ENCODE data around the gene MGMT. TPM values are rescaled to one million over a fixed set of nuclear protein-coding genes. Genes with fewer than 3 reads are reported as not detected.

The MGMT gene
- total and polyA plus RNA-seq, 9 donors: 13.2 to 28.5 (median 15.8) TPM

DNA sequence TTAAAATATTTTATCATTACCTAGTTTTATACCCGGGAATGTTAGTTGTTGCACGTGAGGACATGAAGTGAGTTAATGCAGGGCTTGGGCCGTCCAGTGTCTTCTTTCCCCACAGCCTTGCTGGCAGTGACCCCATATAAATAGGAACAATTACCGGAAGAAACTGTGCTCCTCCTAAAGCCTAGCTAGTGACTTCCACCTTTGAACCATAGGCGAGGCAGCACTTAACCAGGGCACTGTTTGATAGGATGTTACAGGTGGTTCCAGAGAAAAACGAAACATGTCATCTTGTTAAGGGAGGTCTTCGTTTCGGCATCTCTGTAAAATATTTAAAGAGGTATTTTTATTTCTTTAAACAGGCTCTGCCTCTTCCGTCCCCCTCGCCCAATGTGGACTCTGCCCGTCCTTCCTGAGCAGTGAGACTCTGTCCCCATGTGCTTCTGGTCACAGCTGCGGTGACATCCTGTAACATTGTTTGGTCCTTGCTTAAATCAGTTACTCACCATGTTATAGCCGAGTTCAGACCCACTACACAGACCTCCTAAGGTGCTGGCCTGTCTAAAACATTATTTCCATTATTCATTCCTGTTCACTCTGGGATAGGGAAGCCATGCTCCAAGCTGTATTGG lies 145.6 kb downstream of the MGMT start:
- no peaks in the 10 kb centered on the region for H3K27me3 ChIP-seq (ENCODE audit: control insufficient read depth, insufficient read depth, low read length)
- H3K4me3 ChIP-seq (ENCODE audit: low read length): no peak overlapping the region
- no peaks in the 10 kb centered on the region for H3K36me3 ChIP-seq (ENCODE audit: control insufficient read depth, insufficient read depth, low read length)
- H3K27ac ChIP-seq (ENCODE audit: low read length): no peak overlapping the region
- 93% methylated on average over 7 of the region's 13 CpGs for WGBS (ENCODE audit: insufficient coverage)
- no peak for DNase-seq
- no peaks in the 10 kb centered on the region for H3K9me3 ChIP-seq (replicated peaks; ENCODE audit: control insufficient read depth, low read depth, low read length)
- H3K4me1 ChIP-seq (ENCODE audit: control insufficient read depth, insufficient read depth, low read length): peaks cover 13% of the 10 kb centered on the region

DNA sequence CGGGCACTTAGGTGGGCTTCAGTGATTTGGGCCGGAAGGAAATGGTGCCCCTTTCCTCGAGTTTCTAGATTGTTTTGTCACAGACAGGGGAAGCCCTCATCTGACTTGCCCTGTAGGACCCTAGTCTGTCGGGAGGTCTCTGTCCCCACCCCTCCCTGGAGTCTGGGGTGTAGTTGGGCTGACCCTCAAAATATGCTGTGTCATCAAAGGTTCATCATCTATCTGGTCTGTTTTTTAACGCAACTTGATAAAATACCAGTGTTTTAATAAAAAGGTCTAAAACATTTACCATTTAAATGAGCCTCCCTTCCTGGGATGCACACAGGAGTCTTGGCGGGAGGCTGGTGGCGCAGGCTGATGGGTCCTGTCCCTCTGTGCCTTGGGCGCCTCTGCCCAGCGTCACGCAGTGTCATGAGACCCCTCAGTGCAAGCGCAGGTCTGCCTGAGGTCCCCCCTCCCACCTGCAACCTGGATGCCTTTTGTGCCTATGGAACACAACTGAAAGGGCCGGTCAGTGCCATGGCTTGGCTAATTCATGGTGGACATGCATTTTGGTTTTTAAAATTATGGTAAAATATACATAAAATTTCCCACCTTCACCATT lies 146.4 kb downstream of the MGMT start:
- no peak for DNase-seq
- H3K27me3 ChIP-seq (ENCODE audit: control insufficient read depth, insufficient read depth, low read length): no peaks in the 10 kb centered on the region
- H3K4me1 ChIP-seq (ENCODE audit: control insufficient read depth, insufficient read depth, low read length): peaks cover 13% of the 10 kb centered on the region
- 96% methylated on average over 9 of the region's 12 CpGs for WGBS (ENCODE audit: insufficient coverage)
- H3K4me3 ChIP-seq (ENCODE audit: low read length): no peak overlapping the region
- H3K27ac ChIP-seq (ENCODE audit: low read length): peak overlapping the region; percentile 35
- H3K36me3 ChIP-seq (ENCODE audit: control insufficient read depth, insufficient read depth, low read length): no peaks in the 10 kb centered on the region
- no peaks in the 10 kb centered on the region for H3K9me3 ChIP-seq (replicated peaks; ENCODE audit: control insufficient read depth, low read depth, low read length)

DNA sequence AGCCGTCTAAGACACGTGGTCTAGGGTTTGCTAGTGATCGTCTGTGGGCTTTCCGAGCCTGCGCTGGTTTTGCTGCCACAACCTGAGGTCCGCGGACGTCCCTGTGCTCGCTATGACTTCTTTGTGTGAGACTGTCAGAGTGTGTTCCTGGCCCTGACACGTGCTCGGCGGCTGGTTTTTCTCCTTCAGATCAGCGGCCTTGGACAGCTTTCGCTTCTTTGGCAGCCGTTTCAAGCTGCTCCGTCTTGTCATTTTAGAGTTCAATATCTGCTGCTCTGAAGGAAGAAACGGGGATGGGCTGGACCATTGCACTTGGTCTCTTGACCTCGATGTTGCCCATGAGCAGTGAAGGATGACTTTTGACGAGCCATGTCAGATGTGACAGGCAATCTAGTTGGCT lies 147.3 kb downstream of the MGMT start:
- Histone ChIP-seq H3K4me3 (ENCODE audit: low read length) (no peak overlapping the region), H3K4me1 (ENCODE audit: control insufficient read depth, insufficient read depth, low read length) (peaks cover 13% of the 10 kb centered on the region), H3K27me3 (ENCODE audit: control insufficient read depth, insufficient read depth, low read length) (no peaks in the 10 kb centered on the region), H3K27ac (ENCODE audit: low read length) (no peak overlapping the region), H3K36me3 (ENCODE audit: control insufficient read depth, insufficient read depth, low read length) (no peaks in the 10 kb centered on the region), H3K9me3 (replicated peaks; ENCODE audit: control insufficient read depth, low read depth, low read length) (no peaks in the 10 kb centered on the region)
- DNase-seq: peak; percentile 60
- WGBS (ENCODE audit: insufficient coverage): 66% methylated on average over 16 of the region's 19 CpGs

DNA sequence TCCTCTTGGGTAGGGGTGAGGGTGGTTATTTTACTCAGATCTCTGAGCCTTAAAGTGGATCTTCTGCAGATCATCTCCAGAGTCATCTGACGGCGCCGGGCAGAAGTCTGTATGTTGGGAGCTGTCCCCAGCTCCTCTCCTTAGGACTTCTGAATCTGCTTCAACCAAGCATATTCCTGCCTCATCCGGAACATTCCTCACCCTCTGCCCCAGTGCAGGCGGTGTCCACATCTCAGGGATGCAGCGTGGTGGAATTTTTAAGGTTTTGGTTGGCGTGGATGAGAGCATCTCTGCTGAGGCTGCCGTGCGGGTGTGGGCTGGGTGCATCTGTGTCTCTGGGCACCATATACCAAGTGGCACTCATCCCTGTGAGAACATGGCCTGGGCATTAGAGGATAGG lies 148.3 kb downstream of the MGMT start:
- no peaks in the 10 kb centered on the region for H3K36me3 ChIP-seq (ENCODE audit: control insufficient read depth, insufficient read depth, low read length)
- no peaks in the 10 kb centered on the region for H3K27me3 ChIP-seq (ENCODE audit: control insufficient read depth, insufficient read depth, low read length)
- peaks cover 13% of the 10 kb centered on the region for H3K4me1 ChIP-seq (ENCODE audit: control insufficient read depth, insufficient read depth, low read length)
- no peak overlapping the region for H3K4me3 ChIP-seq (ENCODE audit: low read length)
- H3K9me3 ChIP-seq (replicated peaks; ENCODE audit: control insufficient read depth, low read depth, low read length): no peaks in the 10 kb centered on the region
- DNase-seq: no peak
- WGBS (ENCODE audit: insufficient coverage): 94% methylated on average over 6 of the region's 9 CpGs
- H3K27ac ChIP-seq (ENCODE audit: low read length): no peak overlapping the region

- Histone ChIP-seq H3K9me3 (replicated peaks; ENCODE audit: control insufficient read depth, low read depth, low read length) (no peaks in the 10 kb centered on the region), H3K27me3 (ENCODE audit: control insufficient read depth, insufficient read depth, low read length) (no peaks in the 10 kb centered on the region), H3K4me1 (ENCODE audit: control insufficient read depth, insufficient read depth, low read length) (peaks cover 13% of the 10 kb centered on the region), H3K36me3 (ENCODE audit: control insufficient read depth, insufficient read depth, low read length) (no peaks in the 10 kb centered on the region), H3K27ac (ENCODE audit: low read length) (no peak overlapping the region), H3K4me3 (ENCODE audit: low read length) (no peak overlapping the region)
- no peak for DNase-seq
- 94% methylated on average over 9 of the region's 14 CpGs for WGBS (ENCODE audit: insufficient coverage)
Measured at GRCh38 chr10:129615921-129616525, 149.0 kb downstream of the MGMT start.

GRCh38 chr10:129617768-129618167 lies 150.7 kb downstream of the MGMT start:
- no peak for DNase-seq
- H3K4me1 ChIP-seq (ENCODE audit: control insufficient read depth, insufficient read depth, low read length): peaks cover 12% of the 10 kb centered on the region
- H3K27me3 ChIP-seq (ENCODE audit: control insufficient read depth, insufficient read depth, low read length): no peaks in the 10 kb centered on the region
- H3K27ac ChIP-seq (ENCODE audit: low read length): no peak overlapping the region
- no CpG with 5 or more reads among the region's 3 CpGs for WGBS (ENCODE audit: insufficient coverage)
- no peaks in the 10 kb centered on the region for H3K36me3 ChIP-seq (ENCODE audit: control insufficient read depth, insufficient read depth, low read length)
- no peak overlapping the region for H3K4me3 ChIP-seq (ENCODE audit: low read length)
- H3K9me3 ChIP-seq (replicated peaks; ENCODE audit: control insufficient read depth, low read depth, low read length): no peaks in the 10 kb centered on the region

DNA sequence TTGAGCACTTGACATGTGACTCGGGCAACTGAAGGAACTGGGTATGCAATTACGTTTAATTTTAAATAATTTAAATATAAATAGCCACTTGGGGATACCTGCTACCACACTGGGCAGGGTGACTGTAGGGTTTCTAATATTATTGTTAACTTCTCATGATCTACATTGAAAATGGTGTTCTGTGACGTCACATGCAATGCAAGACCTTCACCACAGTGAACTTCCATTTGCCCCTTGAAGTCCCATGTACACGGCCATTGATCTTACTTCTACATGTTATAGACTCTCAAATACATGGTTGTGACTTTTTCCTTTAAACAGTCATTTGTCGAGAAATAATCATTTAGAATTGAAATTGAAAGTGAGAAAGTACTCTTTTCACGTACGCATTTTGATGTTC lies 154.0 kb downstream of the MGMT start:
- Histone ChIP-seq H3K36me3 (ENCODE audit: control insufficient read depth, insufficient read depth, low read length) (no peaks in the 10 kb centered on the region), H3K9me3 (replicated peaks; ENCODE audit: control insufficient read depth, low read depth, low read length) (no peaks in the 10 kb centered on the region), H3K27me3 (ENCODE audit: control insufficient read depth, insufficient read depth, low read length) (no peaks in the 10 kb centered on the region), H3K4me1 (ENCODE audit: control insufficient read depth, insufficient read depth, low read length) (peaks cover 2% of the 10 kb centered on the region), H3K27ac (ENCODE audit: low read length) (no peak overlapping the region), H3K4me3 (ENCODE audit: low read length) (no peak overlapping the region)
- DNase-seq: no peak
- 88% methylated on average over 2 of the region's 7 CpGs for WGBS (ENCODE audit: insufficient coverage)

DNA sequence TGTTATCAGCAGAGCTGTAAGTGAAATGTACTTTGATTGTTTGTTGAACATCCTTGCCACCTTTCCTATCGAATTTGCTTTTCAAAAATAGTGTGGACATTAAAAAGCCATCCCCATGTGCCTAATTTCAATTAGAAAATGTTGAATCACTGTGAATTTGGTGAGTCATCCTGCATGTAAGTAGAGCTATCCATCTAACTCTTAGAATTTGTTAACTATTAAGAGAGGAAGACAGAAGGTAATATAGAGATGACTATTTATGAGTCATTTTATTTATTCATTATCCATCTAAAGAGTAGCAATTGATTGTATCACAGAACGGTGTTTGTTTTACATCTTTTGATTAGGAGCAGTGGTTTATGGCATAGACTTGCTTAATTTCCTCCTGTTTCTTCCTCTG lies 154.7 kb downstream of the MGMT start:
- H3K27ac ChIP-seq (ENCODE audit: low read length): no peak overlapping the region
- no peak overlapping the region for H3K4me3 ChIP-seq (ENCODE audit: low read length)
- H3K27me3 ChIP-seq (ENCODE audit: control insufficient read depth, insufficient read depth, low read length): no peaks in the 10 kb centered on the region
- WGBS (ENCODE audit: insufficient coverage): no CpG with 5 or more reads among the region's 2 CpGs
- DNase-seq: no peak
- peaks cover 5% of the 10 kb centered on the region for H3K4me1 ChIP-seq (ENCODE audit: control insufficient read depth, insufficient read depth, low read length)
- H3K36me3 ChIP-seq (ENCODE audit: control insufficient read depth, insufficient read depth, low read length): no peaks in the 10 kb centered on the region
- H3K9me3 ChIP-seq (replicated peaks; ENCODE audit: control insufficient read depth, low read depth, low read length): no peaks in the 10 kb centered on the region

- H3K4me3 ChIP-seq (ENCODE audit: low read length): no peak overlapping the region
- no peaks in the 10 kb centered on the region for H3K27me3 ChIP-seq (ENCODE audit: control insufficient read depth, insufficient read depth, low read length)
- H3K4me1 ChIP-seq (ENCODE audit: control insufficient read depth, insufficient read depth, low read length): peaks cover 11% of the 10 kb centered on the region
- no peaks in the 10 kb centered on the region for H3K9me3 ChIP-seq (replicated peaks; ENCODE audit: control insufficient read depth, low read depth, low read length)
- no peaks in the 10 kb centered on the region for H3K36me3 ChIP-seq (ENCODE audit: control insufficient read depth, insufficient read depth, low read length)
- WGBS (ENCODE audit: insufficient coverage): no CpG with 5 or more reads among the region's 3 CpGs
- no peak overlapping the region for H3K27ac ChIP-seq (ENCODE audit: low read length)
- no peak for DNase-seq
Measured at GRCh38 chr10:129622291-129622690, 155.2 kb downstream of the MGMT start.

GRCh38 chr10:129622736-129623135 lies 155.7 kb downstream of the MGMT start:
- 72% methylated on average over 5 of the region's 9 CpGs for WGBS (ENCODE audit: insufficient coverage)
- no peak overlapping the region for H3K4me3 ChIP-seq (ENCODE audit: low read length)
- peaks cover 13% of the 10 kb centered on the region for H3K4me1 ChIP-seq (ENCODE audit: control insufficient read depth, insufficient read depth, low read length)
- H3K9me3 ChIP-seq (replicated peaks; ENCODE audit: control insufficient read depth, low read depth, low read length): no peaks in the 10 kb centered on the region
- H3K27me3 ChIP-seq (ENCODE audit: control insufficient read depth, insufficient read depth, low read length): no peaks in the 10 kb centered on the region
- H3K36me3 ChIP-seq (ENCODE audit: control insufficient read depth, insufficient read depth, low read length): no peaks in the 10 kb centered on the region
- no peak for DNase-seq
- no peak overlapping the region for H3K27ac ChIP-seq (ENCODE audit: low read length)

All from muscle of leg (tissue), 11 donors.